ENCODE data around the gene KRTAP13-1.

Gene KRTAP13-1

GRCh38 chr21:30372139-30372770, 23.6 kb upstream of the KRTAP13-1 start, which contains the start of gene KRTAP13-2:
KRTAP13-2 (minus strand) TSS chr21:30372271; CDS start chr21:30372213, 58 bp downstream.
- H3K18ac ChIP-seq (ENCODE audit: low read length), result no peak within 1 kb of the TSS
- no peaks in the 10 kb centered on the region for H3K79me2 ChIP-seq (ENCODE audit: control insufficient read depth, insufficient read depth, low read length)
- no CpG with 5 or more reads among the region's 5 CpGs for WGBS (ENCODE audit: extremely low coverage, insufficient coverage, low lambda C conversion rate)
- H3K23ac ChIP-seq (ENCODE audit: low read length), result no peak within 1 kb of the TSS
- no peak for DNase-seq
- no peaks in the 10 kb centered on the region for H3K4me1 ChIP-seq (ENCODE audit: control insufficient read depth, low read depth, low read length)
- no peak within 1 kb of the TSS for H3K27ac ChIP-seq (ENCODE audit: low read depth, low read length)
- H3K79me1 ChIP-seq (ENCODE audit: low read length), result no peaks in the 10 kb centered on the region
- H3K56ac ChIP-seq (ENCODE audit: low read length), result no peak within 1 kb of the TSS
- H3K36me3 ChIP-seq (ENCODE audit: control insufficient read depth, insufficient read depth, low read length), result no peaks in the 10 kb centered on the region
- no peak within 1 kb of the TSS for H2BK5ac ChIP-seq (ENCODE audit: low read length)
- no peak within 1 kb of the TSS for H3K4ac ChIP-seq (ENCODE audit: low read depth, low read length)
- no peak within 1 kb of the TSS for H2AK5ac ChIP-seq (ENCODE audit: low read length)
- no peak within 1 kb of the TSS for H3K9ac ChIP-seq (ENCODE audit: low read length)
- no peak within 1 kb of the TSS for H3K4me3 ChIP-seq (ENCODE audit: low read length)
- H2BK120ac ChIP-seq (ENCODE audit: low read depth, low read length), result no peak within 1 kb of the TSS
- H4K8ac ChIP-seq (ENCODE audit: low read depth, low read length), result no peak within 1 kb of the TSS
- H2BK15ac ChIP-seq (replicated peaks; ENCODE audit: low read depth), result no peak within 1 kb of the TSS
- no peak within 1 kb of the TSS for H4K5ac ChIP-seq (ENCODE audit: low read length)
- no peak within 1 kb of the TSS for H3K4me2 ChIP-seq (ENCODE audit: low read length)
- no peaks in the 10 kb centered on the region for H3K27me3 ChIP-seq (ENCODE audit: insufficient read depth, low read length, poor library complexity)

- Histone ChIP-seq H2AK5ac (ENCODE audit: low read length) (no peak overlapping the region), H3K4me1 (ENCODE audit: control insufficient read depth, low read depth, low read length) (no peaks in the 10 kb centered on the region), H3K36me3 (ENCODE audit: control insufficient read depth, insufficient read depth, low read length) (no peaks in the 10 kb centered on the region), H4K8ac (ENCODE audit: low read depth, low read length) (no peak overlapping the region), H3K27me3 (ENCODE audit: insufficient read depth, low read length, poor library complexity) (no peaks in the 10 kb centered on the region), H3K79me1 (ENCODE audit: low read length) (no peaks in the 10 kb centered on the region), H3K18ac (ENCODE audit: low read length) (no peak overlapping the region), H3K4ac (ENCODE audit: low read depth, low read length) (no peak overlapping the region), H2BK5ac (ENCODE audit: low read length) (no peak overlapping the region), H3K56ac (ENCODE audit: low read length) (no peak overlapping the region), H3K4me3 (ENCODE audit: low read length) (no peak overlapping the region), H3K4me2 (ENCODE audit: low read length) (no peak overlapping the region), H3K9ac (ENCODE audit: low read length) (no peak overlapping the region), H3K79me2 (ENCODE audit: control insufficient read depth, insufficient read depth, low read length) (no peaks in the 10 kb centered on the region), H2BK15ac (replicated peaks; ENCODE audit: low read depth) (no peak overlapping the region), H3K27ac (ENCODE audit: low read depth, low read length) (no peak overlapping the region), H3K23ac (ENCODE audit: low read length) (no peak overlapping the region), H4K5ac (ENCODE audit: low read length) (no peak overlapping the region), H2BK120ac (ENCODE audit: low read depth, low read length) (no peak overlapping the region)
- DNase-seq, result no peak
- no CpG with 5 or more reads among the region's 1 CpG for WGBS (ENCODE audit: extremely low coverage, insufficient coverage, low lambda C conversion rate)
Measured at GRCh38 chr21:30382201-30382600, 13.6 kb upstream of the KRTAP13-1 start.

- no peaks in the 10 kb centered on the region for H3K4me1 ChIP-seq (ENCODE audit: control insufficient read depth, low read depth, low read length)
- no peak overlapping the region for H3K9ac ChIP-seq (ENCODE audit: low read length)
- no peak overlapping the region for H2BK120ac ChIP-seq (ENCODE audit: low read depth, low read length)
- H3K79me1 ChIP-seq (ENCODE audit: low read length), result no peaks in the 10 kb centered on the region
- no peak overlapping the region for H3K4ac ChIP-seq (ENCODE audit: low read depth, low read length)
- no peak overlapping the region for H3K56ac ChIP-seq (ENCODE audit: low read length)
- H4K8ac ChIP-seq (ENCODE audit: low read depth, low read length), result no peak overlapping the region
- no peak overlapping the region for H3K18ac ChIP-seq (ENCODE audit: low read length)
- no peak overlapping the region for H2BK5ac ChIP-seq (ENCODE audit: low read length)
- H3K36me3 ChIP-seq (ENCODE audit: control insufficient read depth, insufficient read depth, low read length), result no peaks in the 10 kb centered on the region
- H3K4me2 ChIP-seq (ENCODE audit: low read length), result no peak overlapping the region
- no peak for DNase-seq
- no peak overlapping the region for H3K4me3 ChIP-seq (ENCODE audit: low read length)
- H3K27ac ChIP-seq (ENCODE audit: low read depth, low read length), result no peak overlapping the region
- no peak overlapping the region for H4K5ac ChIP-seq (ENCODE audit: low read length)
- H3K27me3 ChIP-seq (ENCODE audit: insufficient read depth, low read length, poor library complexity), result no peaks in the 10 kb centered on the region
- no peak overlapping the region for H3K23ac ChIP-seq (ENCODE audit: low read length)
- no peak overlapping the region for H2BK15ac ChIP-seq (replicated peaks; ENCODE audit: low read depth)
- H3K79me2 ChIP-seq (ENCODE audit: control insufficient read depth, insufficient read depth, low read length), result no peaks in the 10 kb centered on the region
- WGBS (ENCODE audit: extremely low coverage, insufficient coverage, low lambda C conversion rate), result no CpG with 5 or more reads among the region's 2 CpGs
- no peak overlapping the region for H2AK5ac ChIP-seq (ENCODE audit: low read length)
Measured at GRCh38 chr21:30391492-30392025, 4.3 kb upstream of the KRTAP13-1 start.

GRCh38 chr21:30408782-30409494, 13.1 kb downstream of the KRTAP13-1 start:
- H3K27ac ChIP-seq (ENCODE audit: low read depth, low read length), result no peak overlapping the region
- DNase-seq, result peak; percentile 99
- no peaks in the 10 kb centered on the region for H3K27me3 ChIP-seq (ENCODE audit: insufficient read depth, low read length, poor library complexity)
- no peaks in the 10 kb centered on the region for H3K36me3 ChIP-seq (ENCODE audit: control insufficient read depth, insufficient read depth, low read length)
- no peak overlapping the region for H3K4me3 ChIP-seq (ENCODE audit: low read length)
- no peak overlapping the region for H2AK5ac ChIP-seq (ENCODE audit: low read length)
- H3K79me2 ChIP-seq (ENCODE audit: control insufficient read depth, insufficient read depth, low read length), result no peaks in the 10 kb centered on the region
- H3K9ac ChIP-seq (ENCODE audit: low read length), result no peak overlapping the region
- H2BK15ac ChIP-seq (replicated peaks; ENCODE audit: low read depth), result no peak overlapping the region
- H3K18ac ChIP-seq (ENCODE audit: low read length), result no peak overlapping the region
- no peaks in the 10 kb centered on the region for H3K4me1 ChIP-seq (ENCODE audit: control insufficient read depth, low read depth, low read length)
- no peak overlapping the region for H4K8ac ChIP-seq (ENCODE audit: low read depth, low read length)
- H4K5ac ChIP-seq (ENCODE audit: low read length), result peak overlapping the region; percentile 81
- H3K4me2 ChIP-seq (ENCODE audit: low read length), result peak overlapping the region; percentile 20
- no peak overlapping the region for H3K4ac ChIP-seq (ENCODE audit: low read depth, low read length)
- no CpG with 5 or more reads among the region's 14 CpGs for WGBS (ENCODE audit: extremely low coverage, insufficient coverage, low lambda C conversion rate)
- no peak overlapping the region for H2BK5ac ChIP-seq (ENCODE audit: low read length)
- peak overlapping the region; percentile 34 for H3K56ac ChIP-seq (ENCODE audit: low read length)
- H2BK120ac ChIP-seq (ENCODE audit: low read depth, low read length), result no peak overlapping the region
- H3K79me1 ChIP-seq (ENCODE audit: low read length), result no peaks in the 10 kb centered on the region
- H3K23ac ChIP-seq (ENCODE audit: low read length), result no peak overlapping the region

GRCh38 chr21:30415993-30416392, 20.2 kb downstream of the KRTAP13-1 start:
- H3K23ac ChIP-seq (ENCODE audit: low read length), result no peak overlapping the region
- H3K79me2 ChIP-seq (ENCODE audit: control insufficient read depth, insufficient read depth, low read length), result no peaks in the 10 kb centered on the region
- no peaks in the 10 kb centered on the region for H3K4me1 ChIP-seq (ENCODE audit: control insufficient read depth, low read depth, low read length)
- H3K27me3 ChIP-seq (ENCODE audit: insufficient read depth, low read length, poor library complexity), result no peaks in the 10 kb centered on the region
- H3K4ac ChIP-seq (ENCODE audit: low read depth, low read length), result no peak overlapping the region
- no peak overlapping the region for H2AK5ac ChIP-seq (ENCODE audit: low read length)
- no peak overlapping the region for H2BK120ac ChIP-seq (ENCODE audit: low read depth, low read length)
- H3K36me3 ChIP-seq (ENCODE audit: control insufficient read depth, insufficient read depth, low read length), result no peaks in the 10 kb centered on the region
- H4K8ac ChIP-seq (ENCODE audit: low read depth, low read length), result no peak overlapping the region
- no peaks in the 10 kb centered on the region for H3K79me1 ChIP-seq (ENCODE audit: low read length)
- no peak overlapping the region for H3K56ac ChIP-seq (ENCODE audit: low read length)
- H2BK15ac ChIP-seq (replicated peaks; ENCODE audit: low read depth), result no peak overlapping the region
- H3K18ac ChIP-seq (ENCODE audit: low read length), result no peak overlapping the region
- no peak overlapping the region for H3K4me3 ChIP-seq (ENCODE audit: low read length)
- no peak overlapping the region for H3K9ac ChIP-seq (ENCODE audit: low read length)
- H3K4me2 ChIP-seq (ENCODE audit: low read length), result no peak overlapping the region
- H3K27ac ChIP-seq (ENCODE audit: low read depth, low read length), result no peak overlapping the region
- DNase-seq, result no peak
- H2BK5ac ChIP-seq (ENCODE audit: low read length), result no peak overlapping the region
- no peak overlapping the region for H4K5ac ChIP-seq (ENCODE audit: low read length)
- WGBS (ENCODE audit: extremely low coverage, insufficient coverage, low lambda C conversion rate), result no CpG with 5 or more reads among the region's 5 CpGs
